ENCODE measurements around the gene RDM1. TPM values are rescaled to one million over a fixed set of nuclear protein-coding genes. Genes with fewer than 3 reads are reported as not detected.

Gene RDM1
- total RNA-seq, 2 experiments from 2014 or later: 4.1 to 11.0 TPM

GRCh38 chr17:35870906-35871819, 59.4 kb downstream of the RDM1 start:
- ChIA-PET POLR2A (interaction anchor here (0.6 to 1.1 kb wide), 3 partner anchors 9 to 77 kb away, joined by 4 read pairs; partner anchors contain the start of gene CCL5), CTCF (ENCODE audit: unreplicated experiment) (interaction anchor here (0.6 kb wide), 1 partner anchor 26 kb away, joined by 3 read pairs; no protein-coding TSS in a partner anchor)
- H3K4me3 ChIP-seq (ENCODE audit: low read depth, low read length, poor library complexity, severe bottlenecking): no peak overlapping the region
- no peaks in the 10 kb centered on the region for H3K4me1 ChIP-seq (ENCODE audit: insufficient read depth, low read length, poor library complexity, severe bottlenecking)
- no peak overlapping the region for H2AFZ ChIP-seq (ENCODE audit: low read length)
- H3K27ac ChIP-seq (ENCODE audit: low read depth, low read length, poor library complexity, severe bottlenecking): no peak overlapping the region
- no peaks in the 10 kb centered on the region for H3K9me2 ChIP-seq (ENCODE audit: insufficient read depth, low read length)
- H4K20me1 ChIP-seq (ENCODE audit: insufficient read depth, low read length): no peaks in the 10 kb centered on the region
- no peaks in the 10 kb centered on the region for H3K9me3 ChIP-seq (ENCODE audit: low read length)
- DNase-seq (ENCODE audit: low spot score): peak; percentile 25
- intact Hi-C loops (cut with micrococcal nuclease; ENCODE audit: unreplicated experiment): no loop called here
- no peak for TF ChIP-seq EZH2phosphoT487 (IDR thresholded peaks at IDR 0.05; ENCODE audit: borderline replicate concordance, low read depth, low read length)
- TF ChIP-seq CTCF (conservative IDR thresholded peaks at IDR 0.05; ENCODE audit: low read length): 0 out of 2 replicates have a peak, but pooled peaks have one; percentile 37
- H3K79me2 ChIP-seq (ENCODE audit: insufficient read depth, low read depth, low read length): no peaks in the 10 kb centered on the region
- no peak overlapping the region for H3K4me2 ChIP-seq (ENCODE audit: low read length)
- no TSS peak for BruUV-seq (replicated peaks)
- H3K36me3 ChIP-seq (ENCODE audit: insufficient read depth, low read length): no peaks in the 10 kb centered on the region

- H3K79me2 ChIP-seq (ENCODE audit: insufficient read depth, low read depth, low read length): no peaks in the 10 kb centered on the region
- H3K9me3 ChIP-seq (ENCODE audit: low read length): no peaks in the 10 kb centered on the region
- ChIA-PET POLR2A (no interaction called here), CTCF (ENCODE audit: unreplicated experiment) (no interaction called here)
- no peaks in the 10 kb centered on the region for H3K36me3 ChIP-seq (ENCODE audit: insufficient read depth, low read length)
- DNase-seq (ENCODE audit: low spot score): no peak
- TF ChIP-seq CTCF (conservative IDR thresholded peaks at IDR 0.05; ENCODE audit: low read length) (no peak), EZH2phosphoT487 (IDR thresholded peaks at IDR 0.05; ENCODE audit: borderline replicate concordance, low read depth, low read length) (no peak)
- no peaks in the 10 kb centered on the region for H3K9me2 ChIP-seq (ENCODE audit: insufficient read depth, low read length)
- intact Hi-C loops (cut with micrococcal nuclease; ENCODE audit: unreplicated experiment): no loop called here
- BruUV-seq (replicated peaks): no TSS peak
- H3K4me1 ChIP-seq (ENCODE audit: insufficient read depth, low read length, poor library complexity, severe bottlenecking): no peaks in the 10 kb centered on the region
- no peaks in the 10 kb centered on the region for H4K20me1 ChIP-seq (ENCODE audit: insufficient read depth, low read length)
- H3K27ac ChIP-seq (ENCODE audit: low read depth, low read length, poor library complexity, severe bottlenecking): no peak within 1 kb of the TSS
- H3K4me3 ChIP-seq (ENCODE audit: low read depth, low read length, poor library complexity, severe bottlenecking): no peak within 1 kb of the TSS
- H2AFZ ChIP-seq (ENCODE audit: low read length): no peak within 1 kb of the TSS
- H3K4me2 ChIP-seq (ENCODE audit: low read length): no peak within 1 kb of the TSS
Observed at GRCh38 chr17:35868737-35869136, 61.8 kb downstream of the RDM1 start, which contains the start of gene HEATR9. Gene HEATR9 (minus strand): TSS chr17:35868891. CDS start chr17:35868742, 149 bp downstream.

Small RNA genes lying within 50 kb of the gene (small RNA-seq; reads per million reads assigned to genes)
- gene RF00100: 5,943 reads per million, percentile 100 among the genes with 10 or more reads in this experiment

Other genes with a start within 250 kb of the RDM1 start
- not detected in 2 replicates for gene RASL10B, start 199.1 kb downstream of the RDM1 start, total RNA-seq (2014; rRNA removed; shearing (Covaris generic))
- gene RASL10B, start 199.1 kb downstream of the RDM1 start, total RNA-seq (2022): not detected in 2 replicates
- not detected in 2 replicates for gene GAS2L2, start 177.5 kb downstream of the RDM1 start, total RNA-seq (2014; rRNA removed; shearing (Covaris generic))
- 0.21 TPM in 1 of 2 replicates, not detected in the other for gene GAS2L2, start 177.5 kb downstream of the RDM1 start, total RNA-seq (2022)
- not detected in 2 replicates for gene C17orf50, start 169.9 kb downstream of the RDM1 start, total RNA-seq (2014; rRNA removed; shearing (Covaris generic))
- not detected in 2 replicates for gene C17orf50, start 169.9 kb downstream of the RDM1 start, total RNA-seq (2022)
- gene MMP28, start 135.1 kb downstream of the RDM1 start, total RNA-seq (2014; rRNA removed; shearing (Covaris generic)): not detected in 2 replicates
- gene MMP28, start 135.1 kb downstream of the RDM1 start, total RNA-seq (2022): not detected in 2 replicates
- gene TAF15, start 121.3 kb downstream of the RDM1 start, total RNA-seq (2014; rRNA removed; shearing (Covaris generic)): 61.9 and 65.9 TPM in 2 replicates
- 256 and 279 TPM in 2 replicates for gene TAF15, start 121.3 kb downstream of the RDM1 start, total RNA-seq (2022)
- not detected in 2 replicates for gene HEATR9, start 61.9 kb downstream of the RDM1 start, total RNA-seq (2014; rRNA removed; shearing (Covaris generic))
- not detected in 2 replicates for gene HEATR9, start 61.9 kb downstream of the RDM1 start, total RNA-seq (2022)
- not detected in 2 replicates for gene CCL5, start 50.4 kb downstream of the RDM1 start, total RNA-seq (2014; rRNA removed; shearing (Covaris generic))
- gene CCL5, start 50.4 kb downstream of the RDM1 start, total RNA-seq (2022): 0.41 and 0.88 TPM in 2 replicates
- gene LYZL6, start 12.9 kb upstream of the RDM1 start, total RNA-seq (2014; rRNA removed; shearing (Covaris generic)): not detected in 2 replicates
- not detected in 2 replicates for gene LYZL6, start 12.9 kb upstream of the RDM1 start, total RNA-seq (2022)
- not detected in 2 replicates for gene CCL16, start 50.7 kb upstream of the RDM1 start, total RNA-seq (2014; rRNA removed; shearing (Covaris generic))
- not detected in 2 replicates for gene CCL16, start 50.7 kb upstream of the RDM1 start, total RNA-seq (2022)
- not detected in 2 replicates for gene CCL14, start 56.0 kb upstream of the RDM1 start, total RNA-seq (2014; rRNA removed; shearing (Covaris generic))
- not detected in 2 replicates for gene CCL14, start 56.0 kb upstream of the RDM1 start, total RNA-seq (2022)
- gene CCL15, start 70.8 kb upstream of the RDM1 start, total RNA-seq (2014; rRNA removed; shearing (Covaris generic)): not detected in 2 replicates
- gene CCL15, start 70.8 kb upstream of the RDM1 start, total RNA-seq (2022): not detected in 2 replicates
- gene CCL23, start 87.2 kb upstream of the RDM1 start, total RNA-seq (2014; rRNA removed; shearing (Covaris generic)): not detected in 2 replicates
- not detected in 2 replicates for gene CCL23, start 87.2 kb upstream of the RDM1 start, total RNA-seq (2022)
- gene CCL18, start 133.5 kb upstream of the RDM1 start, total RNA-seq (2014; rRNA removed; shearing (Covaris generic)): not detected in 2 replicates
- not detected in 2 replicates for gene CCL18, start 133.5 kb upstream of the RDM1 start, total RNA-seq (2022)
- not detected in 2 replicates for gene CCL3, start 159.4 kb upstream of the RDM1 start, total RNA-seq (2014; rRNA removed; shearing (Covaris generic))
- not detected in 2 replicates for gene CCL3, start 159.4 kb upstream of the RDM1 start, total RNA-seq (2022)
- 0.09 TPM in 1 of 2 replicates, not detected in the other for gene CCL4, start 173.1 kb upstream of the RDM1 start, total RNA-seq (2014; rRNA removed; shearing (Covaris generic))
- not detected in 2 replicates for gene CCL4, start 173.1 kb upstream of the RDM1 start, total RNA-seq (2022)
- 1.5 and 3.0 TPM in 2 replicates for gene TBC1D3B, start 245.9 kb upstream of the RDM1 start, total RNA-seq (2014; rRNA removed; shearing (Covaris generic))
- 12.8 and 13.8 TPM in 2 replicates for gene TBC1D3B, start 245.9 kb upstream of the RDM1 start, total RNA-seq (2022)